ENCODE measurements around the gene GRIK4.

The GRIK4 gene

GRCh38 chr11:120863359-120863758 lies 351.8 kb downstream of the GRIK4 start:
- DNase-seq, result no peak

GRCh38 chr11:120867024-120867423 lies 355.5 kb downstream of the GRIK4 start:
- DNase-seq, result no peak

- DNase-seq, result no peak
Measured at GRCh38 chr11:120867531-120867930, 356.0 kb downstream of the GRIK4 start.

- DNase-seq, result no peak
Measured at GRCh38 chr11:120867988-120868387, 356.4 kb downstream of the GRIK4 start.

- no peak for DNase-seq
Measured at GRCh38 chr11:120869097-120869496, 357.5 kb downstream of the GRIK4 start.

- DNase-seq, result no peak
Measured at GRCh38 chr11:120869516-120870011, 358.0 kb downstream of the GRIK4 start.

GRCh38 chr11:120871194-120871593 lies 359.6 kb downstream of the GRIK4 start:
- no peak for DNase-seq

GRCh38 chr11:120871924-120872323 lies 360.4 kb downstream of the GRIK4 start:
- no peak for DNase-seq

GRCh38 chr11:120873966-120874735 lies 362.6 kb downstream of the GRIK4 start:
- no peak for DNase-seq

GRCh38 chr11:120875986-120876385 lies 364.4 kb downstream of the GRIK4 start:
- DNase-seq, result no peak

GRCh38 chr11:120877746-120878365 lies 366.3 kb downstream of the GRIK4 start:
- no peak for DNase-seq

- no peak for DNase-seq
Measured at GRCh38 chr11:120878781-120879180, 367.2 kb downstream of the GRIK4 start.

GRCh38 chr11:120880498-120881175 lies 369.1 kb downstream of the GRIK4 start:
- no peak for DNase-seq

GRCh38 chr11:120881596-120881995 lies 370.0 kb downstream of the GRIK4 start:
- DNase-seq, result no peak

- DNase-seq, result no peak
Measured at GRCh38 chr11:120882175-120882574, 370.6 kb downstream of the GRIK4 start.

GRCh38 chr11:120883404-120884080 lies 372.0 kb downstream of the GRIK4 start:
- DNase-seq, result no peak

- no peak for DNase-seq
Measured at GRCh38 chr11:120884154-120885020, 372.8 kb downstream of the GRIK4 start.

GRCh38 chr11:120890609-120891320 lies 379.2 kb downstream of the GRIK4 start:
- no peak for DNase-seq

GRCh38 chr11:120893440-120894201 lies 382.1 kb downstream of the GRIK4 start:
- DNase-seq, result no peak

- no peak for DNase-seq
Measured at GRCh38 chr11:120894202-120894985, 382.8 kb downstream of the GRIK4 start.

All from activated effector memory CD4-positive, alpha-beta T cell treated with Interleukin-2 at 50 U/mL for 16 hours (primary cell).